COLO668 (cell line): ENCODE results near the gene GLI3.

ENCODE experiments used
- DNase-seq: peaks from one replicate; lab custom pipeline; 2025; ENCODE audit not compliant: unreplicated experiment; lab: John Stamatoyannopoulos, UW

GLI3 gene

DNA sequence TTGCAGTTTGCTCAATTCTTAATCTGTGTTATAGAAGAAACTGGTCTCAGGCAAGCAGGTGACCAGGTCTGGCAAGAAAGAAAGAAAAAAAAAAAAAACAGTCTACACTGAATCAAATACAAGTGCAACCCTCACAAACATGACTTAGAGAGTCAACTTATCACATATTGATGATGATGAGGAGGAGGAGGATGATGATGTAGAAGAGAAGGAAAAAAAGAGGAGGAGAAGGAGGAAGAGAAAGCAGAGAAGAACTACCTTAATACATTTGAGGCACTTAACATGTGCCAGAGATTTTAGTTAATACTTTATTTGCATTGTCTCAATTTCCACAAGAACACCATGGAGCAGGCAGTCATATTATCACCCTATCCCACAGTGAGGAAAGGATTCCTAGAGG is 91.5 kb downstream of the GLI3 start:
- no peak for DNase-seq

DNA sequence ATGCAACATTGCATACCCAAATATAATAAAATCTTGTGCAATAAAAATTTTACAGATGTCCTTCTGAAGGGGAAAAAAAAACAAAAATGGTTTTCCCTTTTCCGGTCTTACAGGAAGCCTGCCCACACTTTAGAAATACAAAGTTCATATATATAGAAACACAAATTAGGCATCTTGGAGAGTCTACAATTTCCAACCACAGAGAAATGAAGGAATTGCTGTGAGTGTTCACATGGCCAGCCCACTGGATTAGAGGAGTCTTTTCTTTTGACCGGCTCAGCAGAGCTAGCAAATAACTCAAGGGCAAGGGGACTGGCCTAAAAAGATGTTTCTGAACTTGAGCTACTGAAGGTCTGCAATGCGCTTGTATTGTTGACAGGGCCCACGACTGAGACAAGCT is 92.4 kb downstream of the GLI3 start:
- no peak for DNase-seq

DNA sequence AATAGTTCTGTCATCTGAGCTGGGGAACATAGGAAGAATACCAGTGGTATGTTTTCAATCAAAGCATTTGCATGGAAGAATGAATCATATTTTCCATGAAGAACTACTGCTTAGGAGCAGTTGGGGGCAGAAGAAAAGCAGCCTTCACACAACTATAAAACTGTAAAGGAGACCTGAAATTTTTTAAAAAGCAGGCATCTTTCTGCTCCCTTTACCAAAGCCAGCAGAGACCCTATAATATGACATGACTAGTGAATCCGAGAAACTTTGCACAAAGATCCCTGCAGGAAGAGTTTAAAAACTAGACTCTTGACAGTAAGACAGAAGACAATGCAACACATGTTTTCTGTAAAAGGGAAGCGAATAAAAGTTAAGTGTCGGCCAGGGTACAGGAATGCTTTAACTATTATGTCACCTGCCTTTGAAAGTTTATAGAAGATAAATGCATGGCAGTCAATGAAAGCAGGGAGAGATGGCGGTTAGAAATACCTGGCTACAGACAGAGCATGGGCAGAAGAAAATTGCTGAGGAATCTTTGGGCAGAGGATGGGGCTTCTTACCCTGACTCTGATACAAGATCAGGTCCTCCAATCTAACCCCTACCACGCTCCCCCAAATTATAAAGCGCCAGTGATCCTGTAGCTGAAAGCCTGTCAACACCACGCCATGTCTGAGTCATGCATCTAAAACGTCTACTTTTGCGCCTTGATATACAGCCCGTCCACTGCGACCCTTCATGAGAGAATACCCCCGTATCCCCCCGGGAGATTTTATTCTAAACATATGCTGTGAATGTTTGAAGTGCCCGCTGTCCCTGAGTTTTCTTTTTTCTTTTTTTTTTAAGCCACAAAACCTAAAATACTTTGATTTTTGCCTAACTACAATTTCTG is 93.1 kb downstream of the GLI3 start:
- DNase-seq: no peak

DNA sequence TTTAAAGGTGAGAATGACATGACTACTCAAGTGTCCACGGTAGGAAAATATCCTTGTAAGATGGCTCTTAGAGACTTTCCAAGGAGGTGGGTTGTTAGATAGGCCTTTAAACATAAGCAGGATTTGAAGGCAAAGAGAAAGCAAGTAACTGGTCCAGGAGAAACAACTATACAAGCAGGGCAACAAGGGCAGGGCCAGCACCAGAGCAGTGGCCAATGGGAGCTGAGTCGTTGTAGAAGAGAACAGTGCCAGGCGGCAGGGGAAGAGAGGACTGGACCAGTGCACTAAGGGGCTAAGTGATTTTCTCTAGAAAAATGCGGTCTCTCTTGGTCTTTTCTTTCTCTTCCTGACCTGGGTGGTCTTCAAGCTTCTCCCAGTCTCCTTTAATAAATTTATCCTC is 94.9 kb downstream of the GLI3 start:
- no peak for DNase-seq

DNA sequence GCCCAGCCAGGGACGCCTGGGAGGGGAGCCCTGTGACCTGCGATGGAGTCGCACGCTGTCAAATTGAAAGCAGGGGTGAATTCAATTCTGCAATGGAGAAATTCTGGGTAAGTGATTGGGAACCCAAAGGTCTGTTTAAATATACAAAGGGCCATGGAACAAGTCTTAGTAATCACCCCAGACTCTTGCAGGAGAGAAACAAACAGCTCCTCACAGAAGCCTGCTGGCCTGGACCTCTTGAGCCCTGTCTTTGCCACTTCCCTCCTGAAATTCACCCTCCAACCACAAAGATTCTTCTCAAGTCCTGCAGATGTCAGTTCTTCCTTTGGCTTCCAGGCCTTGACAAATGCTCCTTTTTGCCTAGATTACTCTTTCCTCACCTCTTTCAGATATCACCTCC is 97.3 kb downstream of the GLI3 start:
- no peak for DNase-seq

DNA sequence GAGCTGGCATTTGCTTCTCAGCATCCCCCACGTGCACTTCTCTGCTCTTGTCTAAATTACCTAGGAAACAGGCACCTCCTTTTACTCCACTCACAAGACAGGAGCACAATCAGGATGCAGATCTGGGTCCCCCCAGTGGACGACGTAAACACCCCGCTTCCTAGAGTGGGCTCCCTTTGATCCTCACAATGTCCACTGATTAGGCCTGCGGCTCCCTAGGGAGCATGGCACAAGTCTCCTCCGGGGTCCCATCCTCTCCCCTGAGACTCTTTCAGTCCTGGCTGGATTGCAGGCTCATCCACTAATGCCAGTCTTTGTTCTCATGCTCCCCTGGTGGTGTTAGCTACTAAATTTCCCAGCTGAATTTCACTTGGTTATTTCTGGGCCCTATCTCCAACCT is 98.3 kb downstream of the GLI3 start:
- DNase-seq: no peak

DNA sequence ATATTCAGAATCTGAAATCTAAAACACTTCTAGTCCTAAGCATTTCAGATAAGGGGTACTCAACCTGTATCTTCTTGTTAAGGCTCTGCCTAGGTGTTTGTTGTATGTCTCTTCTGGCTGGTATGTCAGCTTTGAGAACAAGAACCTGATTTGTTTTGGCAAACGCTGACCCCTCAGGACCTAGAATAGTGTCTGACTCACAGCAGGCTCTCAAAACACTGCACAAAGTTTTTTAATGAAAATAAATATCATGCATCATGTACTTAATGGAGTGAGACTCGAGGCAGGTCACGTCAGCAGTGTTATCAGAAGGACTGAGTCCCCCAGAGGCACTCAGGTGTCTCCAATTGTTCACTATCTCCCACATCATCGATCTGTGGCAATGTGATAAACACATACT is 99.1 kb downstream of the GLI3 start:
- no peak for DNase-seq

DNA sequence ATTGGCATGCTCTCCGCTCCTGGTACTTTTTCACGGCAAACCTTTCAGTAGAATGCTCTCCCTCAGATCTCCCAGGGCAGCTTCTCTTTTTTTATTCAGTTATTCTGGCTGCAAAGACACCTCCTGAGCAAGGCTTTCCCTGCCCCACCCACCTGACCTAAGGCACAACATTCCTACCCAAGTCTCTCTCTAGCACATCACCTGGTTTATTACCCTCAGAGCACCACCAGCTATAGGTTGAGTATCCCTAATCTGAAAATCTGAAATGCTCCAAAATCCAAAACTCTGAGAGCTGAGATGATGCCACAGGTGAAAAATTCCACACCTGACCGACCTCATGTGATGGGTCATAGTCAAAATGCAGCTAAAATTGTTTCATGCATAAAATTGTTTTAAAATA is 99.6 kb downstream of the GLI3 start:
- DNase-seq: no peak

DNA sequence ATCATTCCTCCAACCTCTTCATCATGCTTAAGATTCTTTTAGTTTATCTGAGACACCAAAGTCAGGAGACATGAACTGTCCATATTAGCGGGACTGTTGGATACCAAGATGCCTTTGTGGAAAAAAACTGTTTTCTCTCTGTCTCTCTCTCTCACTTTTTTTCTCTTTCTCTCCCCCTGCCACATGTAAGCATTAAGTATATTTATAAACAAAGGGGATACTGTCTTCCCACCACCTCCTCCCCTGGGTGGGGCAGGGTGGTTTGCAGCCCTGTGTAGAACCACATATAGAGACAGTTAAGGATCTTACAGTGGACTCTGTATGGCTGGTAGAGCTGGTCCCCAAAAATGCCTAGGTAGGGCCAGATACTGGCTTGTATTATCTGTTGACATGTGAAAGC is 101.3 kb downstream of the GLI3 start:
- no peak for DNase-seq

DNA sequence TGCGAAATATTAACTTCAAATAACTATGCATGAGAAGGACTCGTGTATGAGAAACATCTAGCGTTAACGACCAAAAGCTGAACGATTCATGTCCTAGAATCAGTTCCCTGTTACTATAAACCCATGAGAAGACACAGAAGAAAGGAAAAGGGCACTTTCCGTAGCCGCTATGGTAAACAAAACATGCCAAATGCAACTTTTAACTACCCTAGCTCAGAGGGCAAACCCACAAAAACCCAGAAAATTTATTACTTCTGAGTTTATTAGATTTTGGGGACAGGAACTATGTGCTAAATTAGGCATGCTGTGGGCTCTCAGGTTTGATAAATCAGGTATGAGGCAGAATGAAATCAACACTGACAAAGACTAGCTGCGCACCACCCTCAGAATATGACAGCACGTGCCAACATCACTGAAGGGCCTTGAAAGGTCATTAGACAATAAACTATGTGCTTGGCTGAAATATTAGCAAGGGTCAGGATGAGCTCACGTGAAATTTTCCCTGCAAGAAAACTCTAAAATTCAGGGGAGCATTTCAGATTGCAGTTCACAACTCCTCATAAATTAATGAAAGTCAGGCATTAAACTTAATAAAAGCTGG is 102.6 kb downstream of the GLI3 start:
- DNase-seq: no peak

DNA sequence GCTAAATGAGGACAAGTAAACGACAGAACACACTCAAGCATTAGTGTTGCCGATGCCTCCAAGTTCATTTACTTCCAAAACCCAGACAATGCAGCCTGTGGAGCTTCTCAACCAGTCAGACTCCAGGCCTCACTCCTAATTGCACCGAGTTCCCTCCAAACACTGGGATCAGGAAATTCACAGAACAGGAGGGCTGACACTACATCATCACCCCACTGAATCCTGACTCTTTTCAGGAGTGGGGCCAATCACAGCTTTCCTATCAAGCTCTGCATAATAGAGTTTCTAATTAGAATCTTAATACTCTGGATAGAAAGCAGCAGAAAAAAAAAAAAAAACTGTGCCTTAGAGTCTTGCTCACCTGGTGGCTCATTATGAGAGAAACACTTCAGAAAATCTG is 103.7 kb downstream of the GLI3 start:
- DNase-seq: no peak

DNA sequence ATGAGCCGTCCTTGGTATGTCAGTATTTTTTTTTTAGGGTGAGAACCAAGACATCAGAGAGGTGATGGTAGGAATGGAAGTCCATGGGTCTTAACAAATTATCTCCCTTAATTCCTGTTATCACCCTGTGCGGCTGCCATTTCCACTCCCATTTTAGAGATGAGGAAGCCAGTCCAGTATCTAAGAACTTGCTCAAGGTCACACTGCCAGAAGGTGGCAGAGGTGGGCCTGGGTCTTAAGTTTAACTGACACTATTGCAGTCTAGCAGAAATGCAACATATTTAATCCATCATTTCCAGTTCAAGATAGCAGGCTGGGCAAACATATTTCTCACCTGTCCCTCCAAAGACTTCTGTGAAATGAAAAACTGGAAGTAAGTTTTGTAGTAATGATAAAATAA is 108.3 kb downstream of the GLI3 start:
- no peak for DNase-seq

DNA sequence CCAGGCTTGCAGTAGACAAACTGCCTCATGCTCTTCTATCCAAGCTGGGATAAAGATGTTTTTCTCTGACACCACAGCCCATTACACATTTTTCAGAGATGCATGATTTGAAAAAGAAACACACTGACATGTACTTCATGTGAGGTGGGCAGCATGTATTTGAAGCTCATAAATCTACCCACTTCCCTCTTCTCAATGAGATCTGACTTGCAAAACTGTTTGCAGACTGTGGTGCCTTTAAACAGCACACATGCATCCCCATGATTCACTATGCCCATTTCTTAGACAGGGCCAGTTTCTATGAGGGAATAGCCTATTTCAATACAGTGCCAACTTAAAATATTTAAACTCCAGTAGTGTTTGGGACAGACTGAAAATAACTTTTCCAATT is 109.8 kb downstream of the GLI3 start:
- no peak for DNase-seq

DNA sequence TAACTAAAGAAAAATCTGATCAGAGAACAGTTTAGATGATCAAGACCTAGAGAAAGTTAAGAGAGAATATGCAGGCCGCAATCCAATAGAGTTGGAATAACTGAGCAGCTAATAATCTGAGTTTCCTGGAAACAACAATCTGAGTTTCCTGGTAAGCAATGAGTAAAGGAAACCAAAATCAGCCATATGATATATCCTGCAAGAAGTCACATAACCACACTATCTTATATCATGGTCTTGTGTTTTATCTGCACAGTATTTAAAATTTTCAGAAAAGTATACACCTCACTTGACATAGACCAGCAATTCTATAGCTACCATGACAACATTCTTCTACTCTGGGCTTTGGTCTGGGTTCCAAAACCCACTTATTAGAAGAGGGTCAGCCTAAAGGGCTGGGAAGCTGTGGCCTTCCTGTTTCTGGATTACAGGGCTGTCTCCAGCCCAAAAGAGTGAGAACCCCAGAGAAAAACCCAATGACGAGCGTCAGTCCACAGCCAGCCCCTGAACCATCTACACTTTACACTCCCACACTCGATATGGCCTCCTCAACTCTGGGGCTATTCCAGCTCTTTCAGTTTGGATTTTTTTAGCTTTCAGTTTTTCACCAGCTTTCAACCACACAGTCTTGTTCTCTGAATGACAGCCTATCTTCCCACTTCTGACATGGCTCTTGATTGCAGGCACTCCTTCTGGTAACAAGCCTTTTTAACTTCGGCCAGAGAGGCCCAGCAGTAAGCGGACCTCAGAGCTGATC is 110.4 kb downstream of the GLI3 start:
- DNase-seq: no peak

DNA sequence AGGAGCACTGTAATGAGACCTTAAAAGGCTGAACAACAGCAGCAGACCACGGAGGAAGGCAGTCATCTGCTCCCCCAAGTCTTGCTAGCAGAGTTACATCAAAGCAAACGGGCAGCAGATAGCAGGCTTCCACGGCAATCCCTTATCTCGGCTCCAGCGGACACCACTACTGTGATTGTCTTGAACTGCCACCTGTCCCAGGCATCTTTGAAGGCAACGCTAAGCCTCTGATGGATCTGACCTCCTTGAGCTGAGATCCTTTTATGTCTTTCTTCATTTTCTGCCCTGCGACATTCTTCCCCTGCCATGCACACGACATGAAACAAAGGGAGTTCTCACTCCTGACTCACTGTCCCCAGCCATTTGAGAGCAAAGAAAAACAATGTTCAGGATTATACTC is 111.7 kb downstream of the GLI3 start:
- no peak for DNase-seq

DNA sequence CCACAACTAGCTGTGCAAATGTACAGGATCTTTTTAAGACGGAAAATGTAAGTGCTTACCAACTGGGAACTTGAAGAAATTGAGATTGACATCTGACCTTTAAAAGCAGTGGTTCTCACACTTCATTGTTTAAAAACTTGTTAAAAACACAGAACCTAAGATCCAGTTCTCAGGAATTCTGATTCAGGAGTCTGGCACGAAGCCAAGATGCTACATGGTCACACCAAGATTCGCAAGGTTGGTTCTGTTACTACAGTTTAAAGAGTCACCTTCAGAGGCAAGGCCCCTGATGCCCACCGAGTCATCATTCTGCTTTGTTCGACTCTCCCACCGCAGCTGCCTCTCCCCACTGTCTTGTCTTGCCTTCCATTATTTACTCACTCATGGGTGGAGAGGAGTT is 113.3 kb downstream of the GLI3 start:
- no peak for DNase-seq

DNA sequence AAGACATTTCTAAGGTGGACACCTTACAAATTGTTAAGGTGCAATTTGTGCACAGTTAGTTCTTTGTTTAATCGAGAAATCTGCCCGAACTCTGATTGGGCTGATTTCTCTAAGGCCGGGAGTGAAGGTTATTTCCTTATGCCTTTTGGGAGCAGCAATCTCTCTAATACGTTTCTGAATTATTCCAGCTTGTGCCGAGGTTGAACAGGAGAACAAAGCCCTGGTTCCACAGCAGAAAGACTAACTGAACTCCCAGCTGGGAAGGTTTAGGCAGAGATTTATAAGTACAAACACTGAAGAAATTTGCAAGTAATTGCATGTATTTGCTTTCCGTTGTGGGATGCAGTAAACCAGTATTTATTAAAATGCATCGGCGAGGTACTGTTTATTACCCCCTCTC is 116.8 kb downstream of the GLI3 start:
- no peak for DNase-seq

DNA sequence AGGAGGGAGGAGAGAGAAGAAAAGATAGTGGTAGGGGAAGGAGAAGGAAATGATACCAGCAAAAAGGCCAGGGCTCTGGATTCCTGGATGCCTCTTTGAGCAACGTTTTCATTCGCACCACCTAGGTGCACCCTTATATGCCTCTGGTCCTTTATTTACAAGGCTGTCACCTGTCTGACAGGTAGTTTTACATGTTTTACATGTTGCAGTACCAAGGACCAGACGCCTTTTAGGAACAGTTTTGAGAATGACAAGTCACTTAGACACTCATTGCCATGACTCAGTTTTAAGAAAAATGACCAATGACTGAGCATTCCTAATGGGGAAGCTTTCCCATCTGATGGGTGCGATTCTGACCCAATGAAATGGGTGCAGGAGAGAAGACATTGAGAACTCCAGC is 119.8 kb downstream of the GLI3 start:
- no peak for DNase-seq

DNA sequence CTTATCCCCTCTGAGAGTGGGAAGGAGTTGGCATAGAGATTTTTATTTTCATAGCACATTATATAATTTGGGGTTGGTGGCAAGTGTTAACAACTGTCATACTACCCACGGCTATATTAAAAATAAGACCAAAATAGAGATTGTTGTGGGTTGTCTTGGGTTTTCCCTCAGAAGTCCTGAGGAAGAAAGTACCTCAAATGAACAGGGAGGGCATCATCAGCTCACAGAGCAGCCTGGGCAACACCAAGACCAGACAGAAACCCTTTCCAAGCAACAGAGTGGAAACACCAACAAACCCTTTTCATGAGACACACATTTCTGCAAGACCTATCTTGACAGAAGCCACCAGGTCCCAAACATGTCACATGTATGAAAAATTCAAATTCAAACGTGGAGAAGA is 121.2 kb downstream of the GLI3 start:
- DNase-seq: no peak

DNA sequence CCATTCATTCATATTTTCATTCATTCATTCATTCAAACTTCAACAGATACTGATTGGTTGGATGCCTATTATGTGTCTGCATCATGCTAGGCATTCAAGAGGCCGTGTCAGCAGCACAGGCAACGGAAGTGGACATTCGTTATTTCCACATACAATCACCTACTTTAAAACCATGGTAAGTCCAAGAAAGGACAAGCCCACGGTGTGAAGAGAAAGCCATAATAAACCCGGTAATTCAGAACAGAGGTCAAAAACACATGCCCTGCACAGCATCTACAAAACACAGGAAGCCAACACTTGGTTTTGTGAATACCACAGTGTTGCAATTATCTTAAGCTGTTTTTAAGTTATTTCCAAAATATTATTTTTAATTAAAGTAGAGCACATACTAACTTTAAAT is 126.7 kb downstream of the GLI3 start:
- DNase-seq: no peak

DNA sequence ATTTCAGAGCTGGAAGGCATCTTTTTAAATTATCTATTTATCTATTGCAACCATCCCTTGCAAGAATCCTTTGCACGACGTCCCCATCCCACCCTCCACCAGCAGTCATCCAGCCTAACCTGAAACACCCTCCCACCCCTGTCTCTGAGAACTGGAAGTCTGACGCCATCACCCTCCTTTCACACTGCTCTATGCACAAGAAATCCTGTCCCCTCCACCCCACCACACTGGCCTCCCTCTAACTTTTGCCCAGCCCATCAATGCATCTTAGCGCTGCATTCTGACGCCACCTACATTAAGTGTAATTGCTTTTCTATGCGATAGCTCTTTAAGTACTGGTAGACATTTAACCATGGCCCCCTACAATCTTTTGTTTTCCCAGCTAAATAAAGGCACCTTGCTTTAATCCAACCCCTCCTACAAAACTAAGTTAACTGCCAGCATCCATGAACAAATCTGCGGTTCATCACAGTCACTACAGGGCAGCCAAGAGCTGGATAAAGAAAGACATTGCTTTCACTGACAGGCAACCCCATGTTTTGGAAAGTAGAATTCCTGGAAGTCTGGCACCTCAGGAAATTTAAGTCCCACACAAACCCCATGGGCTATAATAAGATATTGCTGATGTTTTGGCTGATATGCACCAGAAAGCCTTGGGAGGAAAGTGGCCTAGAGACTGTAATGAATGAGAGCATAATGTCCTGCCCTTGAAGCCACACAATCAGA is 128.0 kb downstream of the GLI3 start:
- DNase-seq: no peak
